MM.1S (cell line): ENCODE measurements around the gene KRTAP22-2.

Experiments
- CTCF ChIP-seq: fragments of 300-600 bp; sonication (generic); IDR thresholded peaks from 2 replicates; pipeline ENCODE4 v1.5.1; 2016; ENCODE audit warnings: antibody characterized with exemption, low read length, mixed read lengths
- EZH2phosphoT487 ChIP-seq: fragments of 300-600 bp; sonication (generic); IDR thresholded peaks from 2 replicates; pipeline ENCODE4 v1.6.1; 2018; ENCODE audit warnings: antibody characterized with exemption, low read length

GRCh38 chr21:30625449-30626165, 35.4 kb upstream of the KRTAP22-2 start:
- TF ChIP-seq CTCF (no peak), EZH2phosphoT487 (no peak)
